GM12892 (cell line): ENCODE measurements around the gene RSL24D1.

Experiments
- DNase-seq: peaks from one replicate; pipeline ENCODE4 v3.0.0; 2011; ENCODE audit not compliant: insufficient read length
- FAIRE-seq: peaks from 2 replicates; lab custom pipeline; 2011; peaks lifted over from hg19 to GRCh38; lab: Jason Lieb, UNC
- POLR2A ChIP-seq: IDR thresholded peaks from 2 replicates; pipeline ENCODE4 v1.6.1; 2011; ENCODE audit warnings: low read depth, low read length, control low read depth
- POLR2AphosphoS5 ChIP-seq: IDR thresholded peaks from 2 replicates; pipeline ENCODE4 v1.6.1; 2011; ENCODE audit warnings: low read depth, low read length, control low read depth
- TAF1 ChIP-seq: IDR thresholded peaks from 2 replicates; pipeline ENCODE4 v1.6.1; 2011; ENCODE audit warnings: low read depth, mild to moderate bottlenecking, control low read depth, low read length, borderline replicate concordance

RSL24D1 gene

GRCh38 chr15:55234104-55234799 lies 37.5 kb upstream of the RSL24D1 start:
- no peak for FAIRE-seq
- no peak for TF ChIP-seq POLR2AphosphoS5
- TF ChIP-seq POLR2A: no peak
- no peak for TF ChIP-seq TAF1
- no peak for DNase-seq

GRCh38 chr15:55231455-55231854 lies 34.7 kb upstream of the RSL24D1 start:
- TF ChIP-seq POLR2A (no peak), TAF1 (no peak), POLR2AphosphoS5 (no peak)
- FAIRE-seq: no peak
- no peak for DNase-seq

GRCh38 chr15:55230953-55231352 lies 34.2 kb upstream of the RSL24D1 start:
- DNase-seq: no peak
- TF ChIP-seq POLR2AphosphoS5 (no peak), TAF1 (no peak), POLR2A (no peak)
- FAIRE-seq: no peak

DNA sequence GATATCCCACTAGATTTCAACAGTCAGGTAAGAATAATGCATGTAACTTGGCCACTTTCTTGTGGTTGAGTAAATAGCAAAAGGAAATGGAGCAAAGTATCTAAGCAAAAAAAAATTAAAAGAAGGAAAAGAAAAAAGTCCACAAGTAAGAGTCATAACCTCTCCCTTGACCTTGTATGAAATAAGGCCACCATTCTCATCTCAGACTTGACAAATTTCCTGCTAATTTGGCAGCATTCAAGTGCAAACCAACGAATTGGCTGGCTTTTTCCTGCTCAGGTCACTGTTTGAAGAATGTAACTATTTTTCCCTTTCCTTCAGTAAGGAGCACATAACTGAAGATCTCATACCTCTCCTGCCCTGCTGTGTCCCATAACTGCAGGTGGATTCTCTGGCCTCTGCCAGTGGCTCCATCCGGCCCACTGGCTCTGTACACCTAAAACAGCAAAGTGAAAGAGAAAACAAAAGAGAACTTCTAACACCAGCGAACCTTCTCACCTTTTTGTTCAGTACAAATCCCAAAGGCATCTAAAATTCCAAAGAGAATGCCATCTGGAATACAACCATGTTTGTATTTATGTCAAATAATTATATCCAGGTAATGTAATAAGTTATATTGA lies 33.4 kb upstream of the RSL24D1 start:
- DNase-seq (no peak), FAIRE-seq (no peak)
- TF ChIP-seq POLR2AphosphoS5: no peak
- TF ChIP-seq POLR2A: no peak
- no peak for TF ChIP-seq TAF1

DNA sequence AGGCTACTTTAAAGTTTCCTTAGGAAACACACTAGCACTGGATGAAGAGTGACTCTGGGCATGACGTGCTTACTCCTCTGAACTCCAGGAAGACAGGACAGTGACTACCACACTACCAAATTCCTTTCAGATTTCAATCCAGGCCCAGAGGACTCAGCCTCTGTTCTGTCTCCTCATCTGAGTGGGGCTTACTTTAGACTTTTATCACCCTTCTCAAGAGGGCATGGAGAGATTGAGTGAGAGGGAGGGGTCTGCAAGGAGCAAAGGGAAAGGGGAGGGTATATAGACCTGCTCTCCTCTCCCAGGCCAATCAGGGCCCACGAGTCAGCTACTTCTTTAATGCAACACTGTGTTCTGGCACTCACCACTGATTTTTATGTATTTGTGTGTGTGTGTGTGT lies 29.4 kb upstream of the RSL24D1 start:
- FAIRE-seq: no peak
- DNase-seq: no peak
- no peak for TF ChIP-seq TAF1
- no peak for TF ChIP-seq POLR2A
- no peak for TF ChIP-seq POLR2AphosphoS5

DNA sequence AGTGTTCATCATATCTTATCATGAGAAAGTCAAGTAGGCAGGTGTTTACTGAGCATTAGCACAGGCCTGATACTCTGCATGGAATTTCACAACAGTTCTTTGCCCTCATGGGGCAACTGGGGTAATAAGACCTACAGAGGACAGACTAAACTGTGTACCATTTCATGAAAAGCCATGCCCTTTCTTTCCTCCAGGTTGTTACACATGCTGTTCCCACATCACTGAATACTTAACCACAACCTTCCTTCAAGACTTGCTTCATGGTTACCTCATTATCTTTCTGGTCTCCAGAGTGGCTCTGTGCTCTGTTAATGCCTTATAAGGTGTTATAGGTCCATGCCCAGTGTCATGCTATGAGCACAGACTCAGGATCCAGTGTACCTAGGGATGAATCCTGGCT lies 28.2 kb upstream of the RSL24D1 start:
- TF ChIP-seq POLR2A: no peak
- TF ChIP-seq POLR2AphosphoS5: no peak
- no peak for TF ChIP-seq TAF1
- DNase-seq (no peak), FAIRE-seq (no peak)

DNA sequence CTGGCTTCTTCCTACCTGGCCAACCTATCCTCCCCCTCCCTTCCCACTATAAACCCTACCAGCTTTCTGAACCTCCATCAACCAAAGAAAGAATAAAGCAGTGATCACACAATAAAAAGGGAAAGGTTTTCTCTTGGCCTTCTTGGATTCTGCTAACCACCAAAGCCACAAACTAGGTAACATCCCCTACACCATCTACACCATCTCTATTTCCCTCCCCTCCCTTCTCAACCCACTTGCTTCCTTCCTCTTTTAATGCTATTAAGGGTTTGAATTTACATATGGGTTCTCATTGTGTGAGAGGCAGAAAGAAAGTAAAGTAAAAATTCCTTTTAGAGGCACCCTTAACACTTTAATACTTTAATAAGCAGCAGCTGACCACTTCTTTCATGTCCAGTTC lies 25.8 kb upstream of the RSL24D1 start:
- TF ChIP-seq POLR2AphosphoS5: no peak
- TF ChIP-seq POLR2A: no peak
- TF ChIP-seq TAF1: no peak
- peak; percentile 83 for FAIRE-seq
- DNase-seq: no peak

- DNase-seq: no peak
- no peak for FAIRE-seq
- TF ChIP-seq POLR2A: peak; percentile 48; the same call in 1 of the 2 replicates
- 0 out of 2 replicates have a peak, but pooled peaks have one; percentile 49 for TF ChIP-seq POLR2AphosphoS5
- TF ChIP-seq TAF1: no peak
Observed at GRCh38 chr15:55221090-55222011, 24.6 kb upstream of the RSL24D1 start.

- no peak for FAIRE-seq
- no peak for DNase-seq
- TF ChIP-seq POLR2AphosphoS5 (no peak), TAF1 (no peak)
Observed at GRCh38 chr15:55220606-55221005, 23.9 kb upstream of the RSL24D1 start.

GRCh38 chr15:55218056-55218455 lies 21.3 kb upstream of the RSL24D1 start:
- TF ChIP-seq POLR2AphosphoS5 (no peak), TAF1 (no peak), POLR2A (no peak)
- FAIRE-seq (no peak), DNase-seq (no peak)

- TF ChIP-seq TAF1 (no peak), POLR2A (no peak), POLR2AphosphoS5 (no peak)
- FAIRE-seq: no peak
- no peak for DNase-seq
Observed at GRCh38 chr15:55204464-55204863, 7.7 kb upstream of the RSL24D1 start.

DNA sequence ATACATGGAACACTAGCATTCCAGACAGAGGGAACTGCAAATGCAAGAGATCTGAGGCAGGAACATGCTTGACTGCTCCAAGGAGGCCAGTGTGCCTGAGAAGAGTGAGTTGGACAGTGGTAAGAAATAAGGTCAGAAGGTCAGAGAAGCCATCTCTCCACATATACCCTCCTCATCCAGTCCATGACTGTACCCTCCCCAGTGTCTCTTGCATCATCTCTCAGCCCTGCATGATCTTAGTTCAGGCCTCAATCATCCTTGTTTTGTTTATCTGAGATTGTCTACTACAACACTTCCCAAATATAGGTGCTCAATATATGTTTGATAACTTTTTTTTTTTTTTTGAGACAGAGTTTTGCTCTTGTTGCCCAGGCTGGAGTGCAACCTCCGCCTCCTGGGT lies 5.5 kb upstream of the RSL24D1 start:
- FAIRE-seq (no peak), DNase-seq (no peak)
- TF ChIP-seq POLR2AphosphoS5 (no peak), POLR2A (no peak), TAF1 (no peak)
